ENCODE results near the gene JAZF1.

JAZF1 gene

DNA sequence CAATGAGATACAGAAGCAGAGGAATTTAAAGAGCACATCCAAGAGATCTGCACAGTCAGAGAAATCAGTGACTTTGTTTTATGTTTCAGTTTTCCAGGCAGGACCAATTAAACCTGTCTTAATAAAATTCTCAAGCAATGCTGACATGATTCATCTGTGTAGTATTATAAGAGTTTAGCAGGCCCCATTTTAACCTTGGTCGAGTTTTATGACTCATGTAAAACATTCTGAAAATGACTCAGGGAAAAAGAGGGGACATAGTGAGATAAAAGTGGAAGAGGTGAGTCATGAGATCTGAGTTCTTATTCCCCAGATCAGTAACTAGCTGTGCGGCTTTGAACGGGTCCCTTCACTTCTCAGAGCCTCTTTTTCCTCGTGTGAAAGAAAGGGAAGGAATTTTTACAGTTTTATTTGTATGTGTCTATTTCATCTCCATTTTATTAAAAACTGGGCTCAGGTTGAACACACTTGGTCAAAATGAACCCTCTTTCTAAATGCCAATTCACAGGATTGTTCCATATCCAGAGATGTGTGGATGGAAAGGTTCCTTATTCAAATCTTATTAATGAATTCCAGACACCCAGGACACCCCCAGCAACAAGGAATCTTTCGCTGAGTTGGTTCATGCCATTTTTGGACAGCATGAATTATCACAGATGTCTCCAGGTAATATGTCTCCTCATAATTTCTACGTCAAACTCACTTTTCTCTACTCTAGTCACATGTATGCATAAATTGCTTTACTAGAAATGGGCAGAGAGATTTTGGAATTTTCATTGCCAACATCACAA lies 143.2 kb downstream of the JAZF1 start:
- DNase-seq (ENCODE audit: low read depth): peak; percentile 95

DNA sequence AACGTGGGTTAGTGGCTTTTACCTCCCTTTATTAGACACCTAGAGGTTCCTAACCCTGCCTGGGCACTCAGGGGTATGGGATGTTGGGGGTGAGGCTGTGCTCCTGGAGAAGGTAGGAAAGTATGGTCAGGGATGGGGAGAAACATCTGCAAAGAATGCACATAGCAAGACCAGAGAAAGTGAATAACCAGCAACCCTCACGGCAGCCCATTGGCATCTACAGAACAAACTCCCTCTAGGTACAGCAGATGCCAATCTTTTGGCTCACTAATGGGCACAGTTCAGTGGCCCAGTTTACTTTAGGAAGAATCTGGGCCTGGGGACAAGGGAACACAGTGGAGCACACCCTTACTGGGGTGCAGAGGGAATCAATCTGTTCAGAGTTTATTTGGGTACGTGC lies 143.9 kb downstream of the JAZF1 start:
- peak; percentile 30 for DNase-seq (ENCODE audit: low read depth)
- H3K4me3 ChIP-seq (ENCODE audit: low read length): no peak overlapping the region
- no peak for TF ChIP-seq CTCF (conservative IDR thresholded peaks at IDR 0.05; ENCODE audit: low read length)

More for the DNA sequence above, 143.2 kb downstream of the JAZF1 start:
- H3K4me3 ChIP-seq (ENCODE audit: low read length): no peak overlapping the region
- TF ChIP-seq CTCF (conservative IDR thresholded peaks at IDR 0.05; ENCODE audit: low read length): no peak

DNA sequence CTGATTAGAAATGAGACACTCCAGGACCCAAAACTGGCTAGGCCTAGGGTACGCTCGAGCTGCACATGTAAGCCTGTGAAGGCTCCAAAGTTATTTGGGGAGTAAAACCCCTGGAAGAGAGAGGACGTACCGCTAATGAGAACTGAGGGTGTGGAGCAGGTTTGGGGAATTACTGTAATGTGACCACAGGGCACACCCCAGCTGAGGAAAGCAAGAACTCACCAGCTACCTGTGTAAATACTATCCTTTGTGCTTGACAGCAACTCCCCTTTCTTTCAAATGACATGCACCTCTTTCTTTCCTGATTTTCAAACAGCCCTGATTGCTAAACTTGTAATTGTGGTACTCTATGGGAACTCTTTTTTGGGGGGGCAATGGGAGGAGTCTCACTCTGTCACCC lies 147.2 kb downstream of the JAZF1 start:
- no peak overlapping the region for H3K4me3 ChIP-seq (ENCODE audit: low read length)
- DNase-seq (ENCODE audit: low read depth): no peak
- no peak for TF ChIP-seq CTCF (conservative IDR thresholded peaks at IDR 0.05; ENCODE audit: low read length)

GRCh38 chr7:28032738-28033380 lies 147.7 kb downstream of the JAZF1 start:
- no peak overlapping the region for H3K4me3 ChIP-seq (ENCODE audit: low read length)
- DNase-seq (ENCODE audit: low read depth): no peak
- TF ChIP-seq CTCF (conservative IDR thresholded peaks at IDR 0.05; ENCODE audit: low read length): no peak

GRCh38 chr7:28029051-28029450 lies 151.5 kb downstream of the JAZF1 start:
- H3K4me3 ChIP-seq (ENCODE audit: low read length): no peak overlapping the region
- no peak for TF ChIP-seq CTCF (conservative IDR thresholded peaks at IDR 0.05; ENCODE audit: low read length)
- DNase-seq (ENCODE audit: low read depth): peak; percentile 79

DNA sequence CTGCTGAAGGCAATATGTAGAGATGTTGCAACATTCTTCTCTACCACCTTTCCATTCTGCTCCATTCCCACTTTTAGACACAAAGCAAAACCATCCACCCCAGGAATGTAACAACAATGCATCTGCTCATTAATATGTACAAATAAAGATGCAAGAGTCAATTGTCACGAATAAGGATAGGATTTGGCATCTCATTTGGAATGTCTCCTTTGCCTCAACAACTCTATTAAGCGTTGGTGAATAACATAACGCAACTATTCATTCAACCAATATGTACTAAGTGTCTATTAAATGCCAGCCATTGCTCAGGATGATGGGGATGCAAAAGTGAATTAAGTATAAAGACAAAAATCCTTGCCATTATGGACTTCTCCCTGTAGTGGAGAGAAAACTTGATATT lies 152.1 kb downstream of the JAZF1 start:
- no peak overlapping the region for H3K4me3 ChIP-seq (ENCODE audit: low read length)
- TF ChIP-seq CTCF (conservative IDR thresholded peaks at IDR 0.05; ENCODE audit: low read length): no peak
- DNase-seq (ENCODE audit: low read depth): peak; percentile 60

- TF ChIP-seq CTCF (conservative IDR thresholded peaks at IDR 0.05; ENCODE audit: low read length): no peak
- H3K4me3 ChIP-seq (ENCODE audit: low read length): no peak overlapping the region
- DNase-seq (ENCODE audit: low read depth): no peak
Observed at GRCh38 chr7:28026237-28026636, 154.4 kb downstream of the JAZF1 start.
